ENCODE data around the gene NLRC5. TPM values are rescaled to one million over a fixed set of nuclear protein-coding genes. Genes with fewer than 3 reads are reported as not detected.

NLRC5 gene
- total RNA-seq, 2 donors from 2014 or later: 0.64 to 0.97 TPM

DNA sequence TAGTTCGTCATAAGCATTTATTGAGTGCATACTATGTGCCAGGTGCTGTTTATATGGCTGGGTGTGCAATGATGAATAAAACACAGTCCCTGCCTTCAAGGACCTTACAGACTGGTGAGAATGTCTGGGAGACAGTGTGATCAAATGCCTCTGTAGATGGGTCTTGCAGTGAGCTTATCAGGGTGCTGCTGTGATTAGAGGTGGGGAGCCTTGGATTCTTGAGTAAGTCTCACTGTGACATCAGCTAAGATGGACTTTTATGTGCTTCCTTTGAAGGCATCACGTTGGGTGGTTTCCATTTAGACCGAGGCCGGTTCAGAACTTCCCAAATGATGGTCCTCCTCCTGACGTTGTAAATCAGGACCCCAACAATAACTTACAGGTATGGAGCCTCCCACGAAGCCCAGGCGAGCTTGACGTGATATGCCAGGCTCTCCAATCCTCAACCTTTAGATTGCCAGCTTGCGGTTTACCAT is 47.5 kb upstream of the NLRC5 start:
- 85 to 88% methylated on average over 9 of the region's 9 CpGs for WGBS, 2 experiments (ENCODE audit: insufficient coverage in 1 of 2, insufficient read length in 1 of 2)
- Histone ChIP-seq H3K36me3 (ENCODE audit: control insufficient read depth, insufficient read depth, low read length) (peaks cover 87% of the 10 kb centered on the region), H3K4me1 (ENCODE audit: control insufficient read depth, insufficient read depth, low read length) (no peaks in the 10 kb centered on the region), H3K9ac (ENCODE audit: extremely low read depth, low read length, poor library complexity, severe bottlenecking) (no peak overlapping the region), H3K9me3 (ENCODE audit: control insufficient read depth, low read length) (no peaks in the 10 kb centered on the region), H3K4me3 (ENCODE audit: low read length) (no peak overlapping the region), H3K27ac (ENCODE audit: low read depth, low read length) (no peak overlapping the region), H3K27me3 (ENCODE audit: control insufficient read depth, insufficient read depth, low read length, poor library complexity, severe bottlenecking) (no peaks in the 10 kb centered on the region)
- peaks cover 69% of the 10 kb centered on the region for H3K36me3 Mint-ChIP-seq (ENCODE audit: low read depth)
- TF ChIP-seq, protein P1, sequence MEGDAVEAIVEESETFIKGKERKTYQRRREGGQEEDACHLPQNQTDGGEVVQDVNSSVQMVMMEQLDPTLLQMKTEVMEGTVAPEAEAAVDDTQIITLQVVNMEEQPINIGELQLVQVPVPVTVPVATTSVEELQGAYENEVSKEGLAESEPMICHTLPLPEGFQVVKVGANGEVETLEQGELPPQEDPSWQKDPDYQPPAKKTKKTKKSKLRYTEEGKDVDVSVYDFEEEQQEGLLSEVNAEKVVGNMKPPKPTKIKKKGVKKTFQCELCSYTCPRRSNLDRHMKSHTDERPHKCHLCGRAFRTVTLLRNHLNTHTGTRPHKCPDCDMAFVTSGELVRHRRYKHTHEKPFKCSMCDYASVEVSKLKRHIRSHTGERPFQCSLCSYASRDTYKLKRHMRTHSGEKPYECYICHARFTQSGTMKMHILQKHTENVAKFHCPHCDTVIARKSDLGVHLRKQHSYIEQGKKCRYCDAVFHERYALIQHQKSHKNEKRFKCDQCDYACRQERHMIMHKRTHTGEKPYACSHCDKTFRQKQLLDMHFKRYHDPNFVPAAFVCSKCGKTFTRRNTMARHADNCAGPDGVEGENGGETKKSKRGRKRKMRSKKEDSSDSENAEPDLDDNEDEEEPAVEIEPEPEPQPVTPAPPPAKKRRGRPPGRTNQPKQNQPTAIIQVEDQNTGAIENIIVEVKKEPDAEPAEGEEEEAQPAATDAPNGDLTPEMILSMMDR (conservative IDR thresholded peaks at IDR 0.05): no peak
- H3K4me1 Mint-ChIP-seq: no peaks in the 10 kb centered on the region
- H3K27me3 Mint-ChIP-seq (ENCODE audit: insufficient read depth): no peaks in the 10 kb centered on the region
- H3K9me3 Mint-ChIP-seq: no peaks in the 10 kb centered on the region
- DNase-seq: no peak
- H3K27ac Mint-ChIP-seq: no peak overlapping the region
- H3K4me3 Mint-ChIP-seq: no peak overlapping the region

DNA sequence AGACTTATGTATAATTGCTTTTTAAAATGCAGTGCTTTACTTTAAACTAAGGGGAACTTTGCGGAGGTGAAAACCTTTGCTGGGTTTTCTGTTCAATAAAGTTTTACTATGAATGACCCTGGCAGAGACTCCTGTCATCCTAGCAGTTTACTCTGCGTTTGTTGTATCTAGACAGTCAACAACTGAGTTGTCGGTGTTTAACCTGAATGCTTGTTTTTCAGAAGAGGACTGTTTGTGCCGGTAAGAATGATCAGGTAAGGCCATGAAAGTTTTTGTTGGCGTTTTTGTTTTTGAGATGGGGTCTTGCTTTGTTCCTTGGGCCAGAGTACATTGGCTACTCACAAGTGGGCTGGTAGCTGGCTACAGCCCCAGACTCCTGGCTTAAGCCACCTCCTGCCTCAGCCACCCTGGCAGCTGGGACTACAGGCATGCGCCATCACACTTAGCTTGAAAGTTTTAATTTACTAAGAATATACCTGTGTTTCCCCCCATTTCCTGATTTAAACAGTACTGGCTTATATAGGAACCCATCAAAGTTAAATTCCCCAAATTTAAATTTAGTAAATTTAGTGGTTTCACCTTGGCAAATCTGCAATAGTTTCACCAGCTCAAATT is 45.5 kb upstream of the NLRC5 start:
- peaks cover 51% of the 10 kb centered on the region for H3K36me3 Mint-ChIP-seq (ENCODE audit: low read depth)
- TF ChIP-seq, protein P1 (conservative IDR thresholded peaks at IDR 0.05): no peak
- WGBS, 2 experiments (ENCODE audit: insufficient coverage in 1 of 2, insufficient read length in 1 of 2): 88 to 97% methylated on average over 3 to 6 of the region's 6 CpGs
- H3K27ac ChIP-seq (ENCODE audit: low read depth, low read length): no peak overlapping the region
- no peaks in the 10 kb centered on the region for H3K27me3 Mint-ChIP-seq (ENCODE audit: insufficient read depth)
- peaks cover 68% of the 10 kb centered on the region for H3K36me3 ChIP-seq (ENCODE audit: control insufficient read depth, insufficient read depth, low read length)
- no peak overlapping the region for H3K27ac Mint-ChIP-seq
- no peaks in the 10 kb centered on the region for H3K9me3 Mint-ChIP-seq
- no peak overlapping the region for H3K4me3 ChIP-seq (ENCODE audit: low read length)
- no peaks in the 10 kb centered on the region for H3K9me3 ChIP-seq (ENCODE audit: control insufficient read depth, low read length)
- no peak for DNase-seq
- H3K27me3 ChIP-seq (ENCODE audit: control insufficient read depth, insufficient read depth, low read length, poor library complexity, severe bottlenecking): no peaks in the 10 kb centered on the region
- peaks cover 4% of the 10 kb centered on the region for H3K4me1 Mint-ChIP-seq
- H3K4me3 Mint-ChIP-seq: no peak overlapping the region
- H3K4me1 ChIP-seq (ENCODE audit: control insufficient read depth, insufficient read depth, low read length): no peaks in the 10 kb centered on the region
- H3K9ac ChIP-seq (ENCODE audit: extremely low read depth, low read length, poor library complexity, severe bottlenecking): no peak overlapping the region

DNA sequence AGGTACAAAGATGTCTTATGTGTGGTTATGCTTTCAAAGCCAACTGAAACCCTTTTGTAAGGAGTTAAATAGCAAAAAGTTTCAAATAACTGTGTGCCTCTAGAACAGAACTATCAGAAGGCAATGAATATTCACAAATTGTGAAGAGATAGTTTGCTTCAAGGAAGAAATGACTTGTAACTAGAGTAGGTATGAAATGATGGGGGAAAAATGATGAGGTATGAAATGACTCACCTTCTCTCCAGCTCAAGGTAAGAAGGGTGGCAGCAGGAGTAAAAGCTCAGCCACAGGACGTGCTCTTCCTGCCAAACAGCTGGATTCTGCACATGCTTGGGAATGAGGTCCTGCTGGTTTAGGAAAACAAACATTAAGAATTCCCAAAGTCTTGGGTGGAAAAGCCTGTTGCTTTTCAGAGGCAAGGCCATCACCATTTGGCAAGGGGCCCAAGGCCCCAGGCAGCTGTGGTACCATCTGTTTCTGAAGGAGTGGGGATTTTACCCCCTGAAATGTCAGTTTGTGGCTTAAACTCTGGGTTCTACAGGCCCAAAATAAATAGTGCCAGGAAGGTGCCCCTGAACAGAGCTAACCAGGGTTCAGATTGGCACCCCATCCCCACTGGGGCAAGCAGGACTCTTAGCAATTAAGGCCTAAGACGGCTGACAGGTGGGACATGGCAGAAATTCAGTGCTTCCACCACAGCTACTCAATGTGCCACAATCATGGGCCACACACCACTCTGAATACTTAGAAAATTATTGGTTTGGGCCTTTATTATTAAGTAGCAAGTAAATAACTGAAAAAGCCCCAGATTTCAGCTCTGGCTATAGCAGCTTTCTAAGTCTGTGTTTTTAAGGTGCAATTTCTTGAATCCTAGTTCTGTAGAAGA is 44.2 kb upstream of the NLRC5 start:
- no peak for DNase-seq
- Mint-ChIP-seq H3K36me3 (ENCODE audit: low read depth) (peaks cover 38% of the 10 kb centered on the region), H3K9me3 (no peaks in the 10 kb centered on the region), H3K4me1 (peaks cover 7% of the 10 kb centered on the region), H3K27me3 (ENCODE audit: insufficient read depth) (no peaks in the 10 kb centered on the region), H3K4me3 (no peak overlapping the region), H3K27ac (no peak overlapping the region)
- H3K27me3 ChIP-seq (ENCODE audit: control insufficient read depth, insufficient read depth, low read length, poor library complexity, severe bottlenecking): no peaks in the 10 kb centered on the region
- no peaks in the 10 kb centered on the region for H3K9me3 ChIP-seq (ENCODE audit: control insufficient read depth, low read length)
- 87 to 93% methylated on average over 2 of the region's 2 CpGs for WGBS, 2 experiments (ENCODE audit: insufficient coverage in 1 of 2, insufficient read length in 1 of 2)
- TF ChIP-seq, protein P1 (conservative IDR thresholded peaks at IDR 0.05): no peak
- no peak overlapping the region for H3K9ac ChIP-seq (ENCODE audit: extremely low read depth, low read length, poor library complexity, severe bottlenecking)
- H3K4me3 ChIP-seq (ENCODE audit: low read length): no peak overlapping the region
- no peak overlapping the region for H3K27ac ChIP-seq (ENCODE audit: low read depth, low read length)
- no peaks in the 10 kb centered on the region for H3K4me1 ChIP-seq (ENCODE audit: control insufficient read depth, insufficient read depth, low read length)
- H3K36me3 ChIP-seq (ENCODE audit: control insufficient read depth, insufficient read depth, low read length): peaks cover 55% of the 10 kb centered on the region

All from endodermal cell (in vitro differentiated cells).